Activated T-helper 1 cell treated with Interleukin-2 at 50 U/mL for 16 hours (primary cell): Measurements from ENCODE around the gene DERA.
"Not testable (repeated sequence)": the region's sequence is repeated elsewhere in the genome, so short reads cannot be mapped to it uniquely, and the experiment has no call there.

Experiments used
- DNase-seq: peaks from one replicate; pipeline ENCODE4 v3.0.0-alpha.2; 2020; ENCODE audit warnings: low read depth

DERA gene

GRCh38 chr12:15910864-15911721 is at the start of gene DERA:
DERA (plus strand) TSS chr12:15911332; CDS start chr12:15911384, 52 bp downstream.
- DNase-seq, result peak; percentile 39

- no peak for DNase-seq
Observed at GRCh38 chr12:15861404-15861803, 49.7 kb upstream of the DERA start.

- no peak for DNase-seq
Observed at GRCh38 chr12:15862840-15863239, 48.3 kb upstream of the DERA start.

- no peak for DNase-seq
Observed at GRCh38 chr12:15863372-15863771, 47.8 kb upstream of the DERA start.

GRCh38 chr12:15863984-15864383 is 47.1 kb upstream of the DERA start:
- DNase-seq, result no peak

- DNase-seq, result no peak
Observed at GRCh38 chr12:15868186-15868585, 42.9 kb upstream of the DERA start.

- DNase-seq, result no peak
Observed at GRCh38 chr12:15873556-15873955, 37.6 kb upstream of the DERA start.

- not testable (repeated sequence) for DNase-seq
Observed at GRCh38 chr12:15874556-15875145, 36.5 kb upstream of the DERA start.

GRCh38 chr12:15875863-15876262 is 35.3 kb upstream of the DERA start:
- DNase-seq, result no peak

- no peak for DNase-seq
Observed at GRCh38 chr12:15879413-15879812, 31.7 kb upstream of the DERA start.

GRCh38 chr12:15880721-15881120 is 30.4 kb upstream of the DERA start:
- DNase-seq, result no peak

- peak; percentile 93 for DNase-seq
Observed at GRCh38 chr12:15882118-15882971, 28.8 kb upstream of the DERA start, which contains the start of gene STRAP. STRAP (plus strand) TSS chr12:15882387; CDS start chr12:15882708, 321 bp downstream.

GRCh38 chr12:15883536-15883935 is 27.6 kb upstream of the DERA start:
- DNase-seq, result no peak

- no peak for DNase-seq
Observed at GRCh38 chr12:15886372-15887042, 24.6 kb upstream of the DERA start.

- DNase-seq, result no peak
Observed at GRCh38 chr12:15887043-15887817, 23.9 kb upstream of the DERA start.

- no peak for DNase-seq
Observed at GRCh38 chr12:15892645-15893259, 18.4 kb upstream of the DERA start.

- no peak for DNase-seq
Observed at GRCh38 chr12:15893260-15893659, 17.9 kb upstream of the DERA start.

- DNase-seq, result no peak
Observed at GRCh38 chr12:15896867-15897266, 14.3 kb upstream of the DERA start.

GRCh38 chr12:15897433-15897832 is 13.7 kb upstream of the DERA start:
- no peak for DNase-seq

GRCh38 chr12:15899282-15899870 is 11.8 kb upstream of the DERA start:
- no peak for DNase-seq
